Lower leg skin (tissue), 4 donors: ENCODE measurements around the gene MKNK1. TPM values are rescaled to one million over a fixed set of nuclear protein-coding genes. Genes with fewer than 3 reads are reported as not detected.

Experiments used
- DNase-seq, 2 donors: peaks; one replicate each; pipeline ENCODE4 v3.0.0-alpha.2; 2019; ENCODE audit warnings: low spot score in 2 of 2
- H3K4me3 ChIP-seq: fragments of 200-600 bp; sonication (generic); 2 replicates; pipeline ENCODE4 v1.5.1; 2017; ENCODE audit warnings: mild to moderate bottlenecking, low read depth; ENCODE audit not compliant: poor library complexity, severe bottlenecking
- POLR2A ChIP-seq, 2 donors: fragments of 450-650 bp; IDR thresholded peaks; one replicate each; pipeline ENCODE4 v1.6.1; 2016 to 2017; ENCODE audit warnings: antibody characterized with exemption in 2 of 2, mild to moderate bottlenecking in 1 of 2, moderate library complexity in 1 of 2
- WGBS, 2 donors: methylation state at CpG; one replicate each; pipeline ENCODE4 v1.1.5; 2018; 5-methylcytosine and 5-hydroxymethylcytosine counted together
- intact Hi-C: fragments of 100-400 bp; cut with DNase I; formaldehyde crosslinking; loops from one replicate; pipeline ENCODE4 v1.15.0; 2023; ENCODE audit warnings: low total_unique reads
- total RNA-seq, 4 donors: library from RNA; depleted of rRNA; stranded (reverse); fragments of >200 nt; gene quantifications; one replicate each; pipeline ENCODE4 v1.1.0, GENCODE V29; 2016
- TF ChIP-seq, protein P1 (sequence below), 3 donors: fragments of 450-650 bp; IDR thresholded peaks; one replicate each; pipeline ENCODE4 v1.5.1; 2016; ENCODE audit warnings: antibody characterized with exemption in 3 of 3, mild to moderate bottlenecking in 3 of 3, moderate library complexity in 2 of 3

MKNK1 gene
- total RNA-seq, 4 donors from 2014 or later: 9.6 to 23.0 (median 13.7) TPM

DNA sequence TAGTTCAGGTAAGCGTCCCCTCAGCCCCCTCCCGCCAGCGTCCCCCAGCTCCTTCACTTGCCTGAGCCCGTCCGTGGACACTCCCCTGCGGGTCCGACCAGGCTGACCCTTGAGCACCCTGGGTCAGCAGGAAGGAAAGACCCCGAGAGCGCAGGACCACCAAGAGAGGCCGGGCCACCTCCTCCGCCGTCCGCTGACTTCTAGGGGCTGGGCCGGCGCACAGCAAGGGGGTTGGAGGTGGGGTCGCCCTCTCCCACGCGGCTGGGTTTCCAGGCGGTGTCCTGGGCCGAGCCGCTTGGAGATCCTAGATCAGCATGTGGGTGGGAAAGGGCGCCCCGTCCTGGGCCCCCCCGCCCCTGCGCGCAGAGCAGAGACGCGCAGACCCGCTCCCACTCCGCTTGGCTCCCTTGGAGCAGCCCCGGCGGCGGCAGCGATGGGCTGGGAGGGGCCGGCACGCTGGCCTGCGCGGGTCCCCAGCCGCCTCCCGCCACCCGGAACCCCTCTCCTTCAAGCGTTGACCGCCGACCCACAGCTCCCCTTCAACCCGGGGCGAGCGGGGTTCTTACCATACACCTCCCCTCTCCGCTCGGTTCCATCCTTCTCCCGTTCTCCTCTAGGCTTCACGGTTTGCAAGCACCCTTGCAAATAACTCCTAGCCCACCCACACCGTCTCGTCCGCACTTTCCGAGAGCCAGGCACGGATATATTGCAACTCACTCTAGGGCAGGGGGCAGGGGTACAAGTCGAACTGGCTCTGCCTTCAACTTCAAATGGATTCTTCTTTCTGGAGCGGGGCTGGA, 60.1 kb downstream of the MKNK1 start:
- intact Hi-C loops: no loop called here
- H3K4me3 ChIP-seq: no peak overlapping the region
- TF ChIP-seq, protein P1, sequence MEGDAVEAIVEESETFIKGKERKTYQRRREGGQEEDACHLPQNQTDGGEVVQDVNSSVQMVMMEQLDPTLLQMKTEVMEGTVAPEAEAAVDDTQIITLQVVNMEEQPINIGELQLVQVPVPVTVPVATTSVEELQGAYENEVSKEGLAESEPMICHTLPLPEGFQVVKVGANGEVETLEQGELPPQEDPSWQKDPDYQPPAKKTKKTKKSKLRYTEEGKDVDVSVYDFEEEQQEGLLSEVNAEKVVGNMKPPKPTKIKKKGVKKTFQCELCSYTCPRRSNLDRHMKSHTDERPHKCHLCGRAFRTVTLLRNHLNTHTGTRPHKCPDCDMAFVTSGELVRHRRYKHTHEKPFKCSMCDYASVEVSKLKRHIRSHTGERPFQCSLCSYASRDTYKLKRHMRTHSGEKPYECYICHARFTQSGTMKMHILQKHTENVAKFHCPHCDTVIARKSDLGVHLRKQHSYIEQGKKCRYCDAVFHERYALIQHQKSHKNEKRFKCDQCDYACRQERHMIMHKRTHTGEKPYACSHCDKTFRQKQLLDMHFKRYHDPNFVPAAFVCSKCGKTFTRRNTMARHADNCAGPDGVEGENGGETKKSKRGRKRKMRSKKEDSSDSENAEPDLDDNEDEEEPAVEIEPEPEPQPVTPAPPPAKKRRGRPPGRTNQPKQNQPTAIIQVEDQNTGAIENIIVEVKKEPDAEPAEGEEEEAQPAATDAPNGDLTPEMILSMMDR (IDR thresholded peaks at IDR 0.05): no peak
- no peak for TF ChIP-seq POLR2A (IDR thresholded peaks at IDR 0.05)
- WGBS, 2 donors: 10 to 19% methylated on average over 25 to 48 of the region's 58 CpGs
- no peak for DNase-seq

DNA sequence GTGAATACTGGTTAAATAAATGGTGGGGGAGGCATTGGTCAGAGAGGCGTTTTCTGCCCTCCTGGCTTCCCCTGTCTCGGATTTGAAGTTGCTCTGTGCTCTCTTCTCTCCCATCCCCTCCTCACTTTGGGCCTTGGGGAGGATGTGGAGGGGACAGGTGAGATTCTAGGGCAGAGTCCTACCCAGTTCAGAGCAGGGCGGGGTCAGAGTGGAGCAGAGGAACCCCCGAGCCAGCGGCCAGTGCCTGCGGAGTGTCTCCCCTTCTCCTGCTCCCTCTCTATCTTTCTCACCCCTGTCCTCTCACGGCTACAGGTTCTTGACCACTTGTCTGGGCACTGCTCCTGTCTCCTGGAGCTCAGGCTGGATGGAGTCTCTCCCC, 60.7 kb downstream of the MKNK1 start:
- no peak for DNase-seq
- 58 to 75% methylated on average over 7 of the region's 7 CpGs for WGBS, 2 donors
- intact Hi-C loops: no loop called here
- TF ChIP-seq POLR2A (IDR thresholded peaks at IDR 0.05): no peak
- TF ChIP-seq, protein P1 (IDR thresholded peaks at IDR 0.05): no peak
- H3K4me3 ChIP-seq: no peak overlapping the region

DNA sequence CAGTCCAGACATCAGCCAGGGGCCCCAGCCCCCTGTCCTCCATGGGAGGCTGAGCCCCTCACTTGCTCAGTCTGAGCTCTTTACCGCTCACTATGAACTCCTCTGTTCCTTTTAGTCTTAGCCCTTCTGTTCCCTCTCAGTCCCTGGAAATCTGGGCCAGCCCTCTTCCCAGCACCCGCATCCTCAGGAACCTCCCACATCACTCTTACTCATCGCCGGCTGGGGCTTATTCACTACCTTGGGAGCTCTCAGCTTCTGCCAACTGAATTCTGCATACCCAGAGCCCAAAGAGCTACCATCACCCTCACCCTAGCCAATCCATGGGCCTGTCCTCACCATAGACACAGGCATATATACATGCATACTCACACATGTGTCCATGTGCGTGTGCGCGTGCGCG, 64.1 kb downstream of the MKNK1 start:
- no peak overlapping the region for H3K4me3 ChIP-seq
- whole genome bisulfite sequencing, 2 donors: 69 to 81% methylated on average over 9 of the region's 9 CpGs
- TF ChIP-seq, protein P1 (IDR thresholded peaks at IDR 0.05): no peak
- no peak for TF ChIP-seq POLR2A (IDR thresholded peaks at IDR 0.05)
- no peak for DNase-seq
- intact Hi-C loops: loop anchor here (10.0 kb wide), 1 partner anchor 185 kb away; no protein-coding TSS in a partner anchor

DNA sequence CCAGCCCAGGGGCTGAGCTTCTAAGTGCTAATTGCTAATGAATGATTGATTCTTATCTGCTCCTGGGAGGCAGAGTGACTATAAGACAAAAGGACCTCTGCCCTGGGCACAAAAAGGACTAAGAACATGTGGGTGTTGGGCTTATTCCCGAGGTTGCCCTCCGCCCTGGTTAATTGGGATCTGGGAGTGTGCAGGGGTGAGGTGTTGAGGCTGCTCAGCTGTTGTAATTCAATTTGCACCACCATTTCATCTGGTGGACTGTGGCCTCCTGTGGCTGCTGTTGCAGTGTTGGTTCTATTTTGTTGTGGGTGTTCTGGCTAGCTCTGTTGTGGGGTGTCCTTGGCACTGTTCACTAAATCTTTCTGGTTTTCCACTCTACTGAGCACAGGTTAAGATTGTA, 65.9 kb downstream of the MKNK1 start:
- 46 to 64% methylated on average over 2 of the region's 2 CpGs for WGBS, 2 donors
- TF ChIP-seq, protein P1 (IDR thresholded peaks at IDR 0.05): no peak
- TF ChIP-seq POLR2A (IDR thresholded peaks at IDR 0.05): no peak
- intact Hi-C loops: loop anchor here (10.0 kb wide), 1 partner anchor 187 kb away; no protein-coding TSS in a partner anchor
- H3K4me3 ChIP-seq: no peak overlapping the region
- no peak for DNase-seq

DNA sequence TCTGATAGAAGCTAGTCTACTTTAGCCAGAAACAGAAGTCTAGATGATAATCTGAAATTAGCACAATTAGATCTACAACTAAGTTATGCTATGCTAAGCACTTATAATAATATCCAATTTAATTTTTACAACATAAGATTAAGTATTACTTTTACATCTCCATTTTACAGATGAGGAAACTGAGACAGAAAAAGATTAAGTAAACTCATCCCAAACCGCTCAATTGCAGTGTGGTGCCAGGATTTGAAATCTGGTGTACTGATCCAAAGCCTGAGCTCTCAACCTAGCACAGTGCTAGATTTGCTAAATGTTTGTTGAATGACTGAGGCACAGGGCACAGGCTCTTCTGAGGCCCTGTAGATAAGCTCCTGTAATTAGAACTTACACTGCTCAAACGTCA, 66.4 kb downstream of the MKNK1 start:
- WGBS, 2 donors: 71 to 85% methylated on average over 2 of the region's 2 CpGs
- no peak for DNase-seq
- intact Hi-C loops: loop anchor here (10.0 kb wide), 1 partner anchor 187 kb away; no protein-coding TSS in a partner anchor
- no peak for TF ChIP-seq POLR2A (IDR thresholded peaks at IDR 0.05)
- TF ChIP-seq, protein P1 (IDR thresholded peaks at IDR 0.05): no peak
- H3K4me3 ChIP-seq: no peak overlapping the region
